ENCODE results near the gene UBAC2.

UBAC2 gene

DNA sequence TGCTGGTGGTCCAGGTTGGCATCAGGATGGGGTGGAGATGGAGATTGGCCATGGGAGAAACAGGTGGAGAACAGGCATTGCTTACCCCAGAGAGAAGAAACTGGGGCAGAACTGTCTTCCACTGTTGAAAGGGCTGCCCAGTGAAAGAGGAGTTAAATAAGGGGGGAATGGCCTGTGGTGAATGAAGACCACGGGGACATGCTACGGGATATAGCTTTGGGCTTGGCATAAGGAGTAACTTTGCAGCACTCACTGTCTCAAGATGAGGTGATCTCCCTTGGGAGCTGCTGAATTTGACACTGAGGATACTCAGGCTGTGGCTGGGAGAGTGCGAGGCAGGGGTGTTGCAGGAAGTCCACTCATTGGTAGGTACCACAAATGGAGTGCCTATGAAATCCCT, 68.2 kb downstream of the UBAC2 start:
- no peak overlapping the region for H3K4me3 ChIP-seq (replicated peaks; ENCODE audit: low read depth, low read length)
- no peak for DNase-seq (ENCODE audit: low read depth)
- TF ChIP-seq CTCF (IDR thresholded peaks at IDR 0.05; ENCODE audit: low read length, missing control alignments) = no peak

- peak; percentile 80 for DNase-seq (ENCODE audit: low read depth)
- peak; percentile 81 for TF ChIP-seq CTCF (IDR thresholded peaks at IDR 0.05; ENCODE audit: low read length, missing control alignments)
- no peak overlapping the region for H3K4me3 ChIP-seq (replicated peaks; ENCODE audit: low read depth, low read length)
Observed at GRCh38 chr13:99269627-99270241, 69.1 kb downstream of the UBAC2 start.

DNA sequence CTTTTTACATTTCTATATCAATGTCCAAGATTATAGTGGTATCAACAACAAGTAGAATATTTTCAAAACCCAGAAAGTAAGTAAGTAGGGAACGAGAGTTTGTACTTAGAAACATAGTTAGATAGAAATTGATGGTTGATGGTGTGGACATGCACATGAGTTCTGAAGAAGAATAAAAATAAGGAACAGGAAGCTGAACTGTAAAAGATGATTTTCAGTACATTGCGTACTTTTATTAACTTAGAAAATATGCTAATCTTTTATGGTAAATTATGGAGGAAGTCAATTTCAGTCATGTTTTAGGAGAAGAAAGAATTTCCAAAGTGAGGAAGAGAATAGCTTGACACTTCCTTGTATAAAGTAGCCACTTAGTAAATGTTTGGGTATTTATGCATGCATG, 69.9 kb downstream of the UBAC2 start:
- no peak for TF ChIP-seq CTCF (IDR thresholded peaks at IDR 0.05; ENCODE audit: low read length, missing control alignments)
- no peak overlapping the region for H3K4me3 ChIP-seq (replicated peaks; ENCODE audit: low read depth, low read length)
- DNase-seq (ENCODE audit: low read depth) = no peak

DNA sequence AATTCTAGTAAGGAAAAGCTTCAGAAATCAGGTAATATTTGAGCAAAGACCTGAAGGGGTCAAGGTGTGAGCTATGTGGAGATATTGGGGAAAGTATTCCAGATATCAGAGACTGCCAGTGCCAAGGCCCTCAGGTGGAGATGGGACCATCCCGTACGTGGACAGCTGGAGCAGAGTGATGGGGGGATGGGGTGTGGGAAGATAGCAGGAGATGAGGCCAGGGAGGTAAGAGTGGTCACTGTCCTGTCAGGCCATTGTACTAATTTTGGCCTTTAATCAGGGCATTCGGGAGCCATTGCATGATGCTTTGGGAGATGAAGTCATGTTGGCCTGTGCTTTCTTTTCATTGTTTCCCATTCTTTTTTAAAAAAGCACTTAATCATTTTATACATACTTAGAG, 70.6 kb downstream of the UBAC2 start:
- no peak for DNase-seq (ENCODE audit: low read depth)
- H3K4me3 ChIP-seq (replicated peaks; ENCODE audit: low read depth, low read length) = no peak overlapping the region
- no peak for TF ChIP-seq CTCF (IDR thresholded peaks at IDR 0.05; ENCODE audit: low read length, missing control alignments)

DNA sequence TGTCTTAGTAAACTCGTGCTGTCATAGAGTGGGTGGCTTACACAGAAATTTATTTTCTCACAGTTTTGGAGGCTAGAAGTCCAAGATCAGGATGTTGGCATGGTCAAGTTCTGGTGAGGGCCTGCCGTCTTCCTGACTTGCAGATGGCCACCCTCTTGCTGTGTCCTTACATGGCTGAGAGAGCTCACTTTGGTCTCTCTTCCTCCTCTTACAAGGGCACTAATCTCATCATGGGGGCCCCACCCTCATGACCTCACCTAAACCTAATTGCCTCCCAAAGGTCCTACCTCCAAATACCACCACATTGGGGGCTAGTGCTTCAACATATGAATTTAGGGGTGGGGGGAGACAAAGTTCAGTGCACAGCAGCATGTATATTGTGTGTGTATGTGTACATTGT, 71.8 kb downstream of the UBAC2 start:
- TF ChIP-seq CTCF (IDR thresholded peaks at IDR 0.05; ENCODE audit: low read length, missing control alignments) = no peak
- no peak for DNase-seq (ENCODE audit: low read depth)
- no peak overlapping the region for H3K4me3 ChIP-seq (replicated peaks; ENCODE audit: low read depth, low read length)

- no peak for TF ChIP-seq CTCF (IDR thresholded peaks at IDR 0.05; ENCODE audit: low read length, missing control alignments)
- H3K4me3 ChIP-seq (replicated peaks; ENCODE audit: low read depth, low read length) = no peak overlapping the region
- DNase-seq (ENCODE audit: low read depth) = no peak
Observed at GRCh38 chr13:99273128-99273527, 72.5 kb downstream of the UBAC2 start.

DNA sequence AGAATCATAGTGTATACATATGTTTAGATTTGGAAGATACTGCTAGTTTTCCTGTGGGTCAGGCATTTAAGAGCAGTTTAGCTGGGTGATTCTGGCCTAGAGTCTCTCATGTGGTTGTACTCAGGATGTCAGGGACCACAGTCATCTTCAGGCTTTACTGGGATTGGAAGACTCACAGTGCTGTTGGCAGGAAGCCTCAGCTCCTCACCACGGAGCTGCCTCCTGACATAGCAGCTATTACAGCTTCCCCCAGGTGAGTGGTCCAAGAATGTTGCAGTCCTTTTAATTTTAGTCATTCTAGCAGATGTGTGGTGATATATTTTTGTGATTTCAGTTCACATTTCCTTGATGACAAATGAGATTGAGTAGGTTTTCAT, 74.4 kb downstream of the UBAC2 start:
- no peak for TF ChIP-seq CTCF (IDR thresholded peaks at IDR 0.05; ENCODE audit: low read length, missing control alignments)
- peak; percentile 44 for DNase-seq (ENCODE audit: low read depth)
- no peak overlapping the region for H3K4me3 ChIP-seq (replicated peaks; ENCODE audit: low read depth, low read length)
